ENCODE measurements around the gene CTNNA2.

The CTNNA2 gene

DNA sequence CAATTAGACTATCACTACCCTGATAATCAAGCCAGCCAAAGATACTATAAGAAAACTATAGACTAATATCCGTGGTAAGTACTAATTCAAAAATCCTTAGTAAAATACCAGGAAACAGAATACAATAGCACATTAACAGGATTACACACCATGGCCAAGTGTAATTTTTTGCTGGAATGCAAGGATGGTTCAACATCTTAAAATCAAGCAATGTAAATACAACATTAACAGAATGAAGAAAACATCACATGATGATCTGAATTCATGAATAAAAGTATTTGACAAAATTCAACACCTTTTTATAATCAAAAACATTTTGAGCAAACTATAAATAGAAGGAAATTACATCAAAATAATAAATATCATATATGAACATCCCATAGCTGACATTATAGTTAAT lies 1142.4 kb downstream of the CTNNA2 start:
- Histone ChIP-seq H3K27ac (no peak overlapping the region), H3K4me3 (ENCODE audit: low read depth, low read length) (no peak overlapping the region), H3K27me3 (replicated peaks) (no peaks in the 10 kb centered on the region), H3K36me3 (replicated peaks) (no peaks in the 10 kb centered on the region)
- TF ChIP-seq, protein P1, sequence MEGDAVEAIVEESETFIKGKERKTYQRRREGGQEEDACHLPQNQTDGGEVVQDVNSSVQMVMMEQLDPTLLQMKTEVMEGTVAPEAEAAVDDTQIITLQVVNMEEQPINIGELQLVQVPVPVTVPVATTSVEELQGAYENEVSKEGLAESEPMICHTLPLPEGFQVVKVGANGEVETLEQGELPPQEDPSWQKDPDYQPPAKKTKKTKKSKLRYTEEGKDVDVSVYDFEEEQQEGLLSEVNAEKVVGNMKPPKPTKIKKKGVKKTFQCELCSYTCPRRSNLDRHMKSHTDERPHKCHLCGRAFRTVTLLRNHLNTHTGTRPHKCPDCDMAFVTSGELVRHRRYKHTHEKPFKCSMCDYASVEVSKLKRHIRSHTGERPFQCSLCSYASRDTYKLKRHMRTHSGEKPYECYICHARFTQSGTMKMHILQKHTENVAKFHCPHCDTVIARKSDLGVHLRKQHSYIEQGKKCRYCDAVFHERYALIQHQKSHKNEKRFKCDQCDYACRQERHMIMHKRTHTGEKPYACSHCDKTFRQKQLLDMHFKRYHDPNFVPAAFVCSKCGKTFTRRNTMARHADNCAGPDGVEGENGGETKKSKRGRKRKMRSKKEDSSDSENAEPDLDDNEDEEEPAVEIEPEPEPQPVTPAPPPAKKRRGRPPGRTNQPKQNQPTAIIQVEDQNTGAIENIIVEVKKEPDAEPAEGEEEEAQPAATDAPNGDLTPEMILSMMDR (IDR thresholded peaks at IDR 0.05; ENCODE audit: low read depth, low read length, missing control alignments), result no peak
- DNase-seq, result no peak
- in situ Hi-C loops (cut with HindIII; ENCODE audit: low pct_ligation_motif_present, low sequenced_read_pairs), result no loop called here

DNA sequence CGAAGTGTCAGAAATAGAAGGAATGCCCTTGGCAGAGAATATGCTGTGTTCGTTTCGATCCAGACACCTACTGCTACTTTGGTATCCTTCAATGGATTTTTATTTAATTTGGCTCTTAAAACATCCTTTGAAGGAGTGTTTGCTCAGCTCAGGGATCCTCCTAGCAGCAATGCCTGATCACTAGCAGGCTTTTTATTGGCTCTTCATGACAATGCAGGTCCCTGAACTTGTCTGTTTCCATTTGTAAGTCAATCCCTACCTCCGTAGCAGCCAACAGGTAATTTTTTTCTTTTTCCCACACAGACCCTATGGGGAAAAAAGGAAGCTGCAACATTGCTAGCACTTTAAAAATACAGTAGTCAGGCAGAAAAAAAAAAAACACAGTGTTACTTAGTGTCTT lies 1157.9 kb downstream of the CTNNA2 start:
- TF ChIP-seq, protein P1 (IDR thresholded peaks at IDR 0.05; ENCODE audit: low read depth, low read length, missing control alignments), result no peak
- DNase-seq, result no peak
- Histone ChIP-seq H3K36me3 (replicated peaks) (no peaks in the 10 kb centered on the region), H3K27me3 (replicated peaks) (no peaks in the 10 kb centered on the region), H3K27ac (no peak overlapping the region), H3K4me3 (ENCODE audit: low read depth, low read length) (no peak overlapping the region)
- in situ Hi-C loops (cut with HindIII; ENCODE audit: low pct_ligation_motif_present, low sequenced_read_pairs), result no loop called here

DNA sequence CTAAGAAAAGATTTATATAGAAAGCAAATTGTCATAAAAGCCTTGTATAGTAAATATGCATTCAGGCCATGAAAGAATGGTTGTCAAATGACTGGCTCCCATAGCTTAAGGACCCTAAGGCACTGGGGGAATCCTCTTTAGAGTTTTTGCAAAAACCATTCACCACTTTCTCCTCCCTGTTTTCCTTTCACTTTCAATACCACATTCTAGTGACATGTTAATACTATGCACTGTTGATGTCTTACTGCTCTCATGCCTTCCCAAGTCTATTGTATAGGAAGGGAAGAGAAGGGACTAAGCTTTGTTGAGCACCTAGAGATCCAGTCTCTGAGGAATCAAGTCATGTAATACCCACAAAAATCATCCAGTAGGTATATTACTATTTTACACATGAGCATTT lies 1174.7 kb downstream of the CTNNA2 start:
- no peaks in the 10 kb centered on the region for H3K36me3 ChIP-seq (replicated peaks)
- H3K27me3 ChIP-seq (replicated peaks), result no peaks in the 10 kb centered on the region
- TF ChIP-seq, protein P1 (IDR thresholded peaks at IDR 0.05; ENCODE audit: low read depth, low read length, missing control alignments), result no peak
- in situ Hi-C loops (cut with HindIII; ENCODE audit: low pct_ligation_motif_present, low sequenced_read_pairs), result no loop called here
- H3K4me3 ChIP-seq (ENCODE audit: low read depth, low read length), result no peak overlapping the region
- DNase-seq, result no peak
- no peak overlapping the region for H3K27ac ChIP-seq

DNA sequence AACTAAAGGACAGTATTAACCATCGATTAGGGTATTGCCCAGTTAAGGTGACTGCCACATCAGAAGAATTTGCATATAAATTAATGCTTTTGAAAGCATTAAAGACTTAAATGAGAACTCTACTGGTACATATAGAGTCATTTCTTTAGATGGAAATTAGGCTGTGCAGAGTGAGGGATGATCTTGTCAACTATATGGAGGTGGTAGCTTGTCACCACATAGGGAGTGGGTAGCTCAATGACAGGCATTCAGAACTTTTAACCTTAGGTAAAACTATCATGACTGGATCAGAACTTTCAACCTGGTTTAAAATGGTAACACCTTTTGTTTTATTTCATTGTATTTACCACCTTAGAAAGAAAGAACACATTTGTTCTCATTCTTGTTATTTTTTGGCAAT lies 1176.3 kb downstream of the CTNNA2 start:
- no peak overlapping the region for H3K27ac ChIP-seq
- no peaks in the 10 kb centered on the region for H3K27me3 ChIP-seq (replicated peaks)
- TF ChIP-seq, protein P1 (IDR thresholded peaks at IDR 0.05; ENCODE audit: low read depth, low read length, missing control alignments), result no peak
- H3K4me3 ChIP-seq (ENCODE audit: low read depth, low read length), result no peak overlapping the region
- DNase-seq, result no peak
- in situ Hi-C loops (cut with HindIII; ENCODE audit: low pct_ligation_motif_present, low sequenced_read_pairs), result no loop called here
- H3K36me3 ChIP-seq (replicated peaks), result no peaks in the 10 kb centered on the region

Measured in brain microvascular endothelial cell (primary cell).